NCI-H128 (cell line): Measurements from ENCODE around the gene L3MBTL1.

Experiments
- DNase-seq: peaks from one replicate; lab custom pipeline; 2025; ENCODE audit not compliant: unreplicated experiment; lab: John Stamatoyannopoulos, UW

L3MBTL1 gene

GRCh38 chr20:43507150-43508080 is at the start of gene L3MBTL1:
L3MBTL1 (plus strand) TSS chr20:43507697; CDS start chr20:43513504, 5,807 bp downstream.
- DNase-seq: no peak

- DNase-seq: no peak
Measured at GRCh38 chr20:43458422-43458924, 49.0 kb upstream of the L3MBTL1 start.

GRCh38 chr20:43459022-43459942 is 48.2 kb upstream of the L3MBTL1 start:
- no peak for DNase-seq

DNA sequence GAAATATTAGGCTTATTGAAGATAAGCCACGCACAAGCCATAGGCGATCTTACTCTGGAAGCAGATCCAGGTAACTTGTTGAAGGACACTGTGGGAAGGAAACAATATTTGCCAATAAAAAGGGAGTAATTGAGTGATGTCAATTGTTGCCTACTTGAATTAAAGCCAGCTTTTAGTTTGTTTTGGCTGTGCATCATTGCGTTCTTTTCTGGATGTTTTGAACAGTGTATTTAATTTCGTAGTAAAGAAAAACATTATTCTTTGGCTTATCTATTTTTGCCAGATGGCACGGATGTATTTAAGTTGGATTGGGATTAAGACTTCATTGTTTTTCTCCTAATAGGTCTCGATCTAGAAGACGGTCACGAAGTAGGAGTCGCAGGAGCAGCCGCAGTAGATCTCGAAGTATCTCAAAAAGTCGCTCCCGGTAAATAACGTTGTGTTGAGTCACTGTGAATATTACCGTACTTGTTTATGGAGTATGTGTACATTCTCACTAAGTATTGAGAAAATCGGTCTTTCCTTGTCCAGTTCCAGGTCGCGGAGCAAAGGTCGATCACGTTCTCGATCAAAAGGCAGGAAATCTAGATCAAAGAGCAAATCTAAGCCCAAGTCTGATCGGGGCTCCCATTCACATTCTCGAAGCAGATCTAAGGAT is 47.2 kb upstream of the L3MBTL1 start:
- no peak for DNase-seq

DNA sequence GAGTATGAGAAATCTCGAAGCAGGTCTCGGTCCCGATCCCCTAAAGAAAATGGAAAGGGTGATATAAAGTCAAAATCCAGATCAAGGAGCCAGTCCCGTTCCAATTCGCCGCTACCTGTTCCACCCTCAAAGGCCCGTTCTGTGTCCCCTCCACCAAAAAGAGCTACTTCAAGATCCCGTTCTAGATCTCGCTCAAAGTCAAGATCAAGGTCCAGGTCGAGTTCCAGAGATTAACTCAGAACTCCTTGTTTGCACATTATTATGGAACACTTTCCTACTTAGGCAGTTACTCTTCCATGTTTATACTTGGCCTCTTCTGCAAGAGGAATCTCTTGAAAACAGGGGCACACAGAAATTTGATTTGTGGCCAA is 46.7 kb upstream of the L3MBTL1 start:
- DNase-seq: no peak

- no peak for DNase-seq
Measured at GRCh38 chr20:43461894-43462659, 45.4 kb upstream of the L3MBTL1 start.

GRCh38 chr20:43462660-43463526 is 44.6 kb upstream of the L3MBTL1 start:
- no peak for DNase-seq

DNA sequence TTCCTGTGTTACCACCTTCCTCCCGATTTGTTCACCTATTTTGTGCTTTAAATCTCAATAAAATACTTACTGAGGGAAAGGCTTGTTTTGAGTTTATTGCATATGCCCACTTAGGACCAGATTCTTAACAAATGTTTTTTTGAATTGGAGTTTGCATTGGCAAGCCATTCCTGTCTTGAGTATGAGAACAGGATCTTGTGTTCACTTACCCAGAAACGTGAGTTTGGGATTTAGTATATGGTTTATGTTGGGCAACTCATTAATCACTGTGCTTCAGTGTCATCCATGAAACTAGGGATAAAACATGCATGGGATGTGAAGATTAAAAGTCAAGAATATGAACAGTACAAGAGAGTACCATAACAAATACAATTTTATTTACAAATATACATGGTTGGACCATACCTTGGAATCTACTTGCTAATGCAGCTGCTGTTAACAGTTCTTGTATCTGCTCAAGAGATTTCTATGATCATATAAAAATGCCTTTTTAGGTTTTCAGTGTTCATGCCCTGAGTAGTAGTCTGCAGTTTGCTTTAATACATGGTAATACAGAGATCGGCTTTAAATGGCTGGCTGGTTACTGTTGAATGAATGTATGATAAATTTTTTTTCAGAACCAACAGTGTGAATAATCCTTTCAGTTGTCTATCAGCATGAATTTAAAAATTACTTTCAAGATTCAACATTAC is 43.8 kb upstream of the L3MBTL1 start:
- no peak for DNase-seq

- DNase-seq: no peak
Measured at GRCh38 chr20:43464219-43464790, 43.2 kb upstream of the L3MBTL1 start.

GRCh38 chr20:43465625-43465943 is 41.9 kb upstream of the L3MBTL1 start:
- DNase-seq: no peak

DNA sequence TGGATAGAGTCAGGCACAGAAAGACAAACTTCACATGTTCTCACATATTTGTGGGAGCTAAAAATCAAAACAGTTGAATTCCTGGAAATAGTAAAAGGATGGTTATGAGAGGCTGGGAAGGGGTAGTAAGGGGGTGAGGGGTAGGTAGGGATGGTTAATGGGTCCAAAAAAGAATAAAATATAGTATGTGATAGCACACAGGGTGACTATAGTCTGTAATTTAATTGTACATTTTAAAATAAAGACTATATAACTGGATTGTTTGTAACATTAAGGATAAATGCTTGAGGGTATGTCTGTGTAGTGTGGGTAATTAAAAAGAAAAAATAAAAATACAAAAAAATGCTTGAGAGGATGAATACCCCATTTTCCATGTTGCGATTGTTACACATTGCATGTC is 39.9 kb upstream of the L3MBTL1 start:
- no peak for DNase-seq

- no peak for DNase-seq
Measured at GRCh38 chr20:43472671-43473380, 34.7 kb upstream of the L3MBTL1 start.

GRCh38 chr20:43473381-43473704 is 34.2 kb upstream of the L3MBTL1 start:
- DNase-seq: no peak

- no peak for DNase-seq
Measured at GRCh38 chr20:43477193-43477592, 30.3 kb upstream of the L3MBTL1 start.

- DNase-seq: no peak
Measured at GRCh38 chr20:43477619-43478018, 29.9 kb upstream of the L3MBTL1 start.

- no peak for DNase-seq
Measured at GRCh38 chr20:43490038-43490437, 17.5 kb upstream of the L3MBTL1 start.

DNA sequence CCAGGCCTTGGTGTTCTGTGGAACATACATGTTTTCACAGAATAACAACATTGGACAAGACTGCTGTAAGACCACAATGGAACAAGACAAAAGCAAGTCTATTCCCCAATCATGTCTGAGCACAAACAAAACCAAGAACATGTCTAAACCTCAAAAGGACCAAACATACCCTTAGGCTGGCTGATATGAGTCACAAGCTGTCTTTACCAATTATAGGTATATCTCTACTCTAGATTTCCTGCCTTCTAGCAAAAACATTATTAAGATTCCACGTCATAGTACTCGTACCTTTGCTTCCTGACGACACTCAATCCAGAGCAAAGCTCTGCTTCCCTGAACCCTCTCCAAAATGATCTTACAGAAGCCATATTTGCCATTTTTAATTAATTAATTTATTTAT is 15.4 kb upstream of the L3MBTL1 start:
- no peak for DNase-seq

GRCh38 chr20:43495388-43495787 is 12.1 kb upstream of the L3MBTL1 start:
- DNase-seq: no peak
